Tibial artery (tissue), 4 donors: Measurements from ENCODE around the gene RNU7-1.
A peak's percentile ranks its signal among the peaks of the same experiment; 100 is the strongest.

Experiments used
- DNase-seq, 2 donors: peaks; one replicate each; pipeline ENCODE4 v3.0.0-alpha.2; 2019
- H3K27ac ChIP-seq, 2 donors: fragments of 200-600 bp; sonication (generic) in 1 of 2; 1 replicate in 1 of 2; 2 replicates in 1 of 2; pipeline ENCODE4 v1.5.1; 2018 to 2019; ENCODE audit warnings: mild to moderate bottlenecking in 1 of 2
- H3K27me3 ChIP-seq, 2 donors: fragments of 200-600 bp; sonication (generic) in 1 of 2; one replicate each; pipeline versions ENCODE4 v1.5.1 to v1.6.0; 2016 to 2019
- H3K36me3 ChIP-seq, 3 donors: fragments of 200-600 bp; sonication (generic) in 2 of 3; one replicate each; pipeline ENCODE4 v1.5.1; 2016 to 2019; ENCODE audit warnings: mild to moderate bottlenecking in 2 of 3
- H3K4me1 ChIP-seq, 4 donors: fragments of 200-600 bp; sonication (generic) in 2 of 4; 1 replicate in 3 of 4; 2 replicates in 1 of 4; pipeline ENCODE4 v1.5.1; 2016 to 2019
- H3K4me3 ChIP-seq, 2 donors: fragments of 200-600 bp; sonication (generic) in 1 of 2; 1 replicate in 1 of 2; 2 replicates in 1 of 2; pipeline ENCODE4 v1.5.1; 2018 to 2019; ENCODE audit warnings: mild to moderate bottlenecking in 2 of 2
- H3K9me3 ChIP-seq, 3 donors: fragments of 200-600 bp; sonication (generic) in 1 of 3; one replicate each; pipeline ENCODE4 v1.5.1; 2016 to 2019
- intact Hi-C: fragments of 100-400 bp; cut with DNase I; formaldehyde crosslinking; loops from one replicate; pipeline ENCODE4 v1.15.0; 2023; ENCODE audit warnings: low total_unique reads
- TF ChIP-seq, protein P1 (sequence below), 2 experiments: fragments of 200-600 bp in 1 of 2; fragments of 450-650 bp in 1 of 2; IDR thresholded peaks; one replicate each; pipeline ENCODE4 v1.5.1; 2017 to 2019; ENCODE audit warnings: antibody characterized with exemption in 2 of 2, mild to moderate bottlenecking in 1 of 2, moderate library complexity in 1 of 2

RNU7-1 gene

GRCh38 chr12:6915789-6916285 is 27.8 kb upstream of the RNU7-1 start:
- TF ChIP-seq, protein P1, sequence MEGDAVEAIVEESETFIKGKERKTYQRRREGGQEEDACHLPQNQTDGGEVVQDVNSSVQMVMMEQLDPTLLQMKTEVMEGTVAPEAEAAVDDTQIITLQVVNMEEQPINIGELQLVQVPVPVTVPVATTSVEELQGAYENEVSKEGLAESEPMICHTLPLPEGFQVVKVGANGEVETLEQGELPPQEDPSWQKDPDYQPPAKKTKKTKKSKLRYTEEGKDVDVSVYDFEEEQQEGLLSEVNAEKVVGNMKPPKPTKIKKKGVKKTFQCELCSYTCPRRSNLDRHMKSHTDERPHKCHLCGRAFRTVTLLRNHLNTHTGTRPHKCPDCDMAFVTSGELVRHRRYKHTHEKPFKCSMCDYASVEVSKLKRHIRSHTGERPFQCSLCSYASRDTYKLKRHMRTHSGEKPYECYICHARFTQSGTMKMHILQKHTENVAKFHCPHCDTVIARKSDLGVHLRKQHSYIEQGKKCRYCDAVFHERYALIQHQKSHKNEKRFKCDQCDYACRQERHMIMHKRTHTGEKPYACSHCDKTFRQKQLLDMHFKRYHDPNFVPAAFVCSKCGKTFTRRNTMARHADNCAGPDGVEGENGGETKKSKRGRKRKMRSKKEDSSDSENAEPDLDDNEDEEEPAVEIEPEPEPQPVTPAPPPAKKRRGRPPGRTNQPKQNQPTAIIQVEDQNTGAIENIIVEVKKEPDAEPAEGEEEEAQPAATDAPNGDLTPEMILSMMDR (IDR thresholded peaks at IDR 0.05) = no peak
- no peak for DNase-seq
- Histone ChIP-seq H3K27ac (peak overlapping the region; percentile 96 to 97), H3K4me3 (peak overlapping the region; percentile 68 to 72), H3K9me3 (no peaks in the 10 kb centered on the region), H3K4me1 (peaks cover 0 to 19% (median 16%) of the 10 kb centered on the region in 4 donors), H3K36me3 (peaks cover 0 to 44% (median 15%) of the 10 kb centered on the region in 3 donors), H3K27me3 (no peaks in the 10 kb centered on the region)
- intact Hi-C loops = no loop called here

DNA sequence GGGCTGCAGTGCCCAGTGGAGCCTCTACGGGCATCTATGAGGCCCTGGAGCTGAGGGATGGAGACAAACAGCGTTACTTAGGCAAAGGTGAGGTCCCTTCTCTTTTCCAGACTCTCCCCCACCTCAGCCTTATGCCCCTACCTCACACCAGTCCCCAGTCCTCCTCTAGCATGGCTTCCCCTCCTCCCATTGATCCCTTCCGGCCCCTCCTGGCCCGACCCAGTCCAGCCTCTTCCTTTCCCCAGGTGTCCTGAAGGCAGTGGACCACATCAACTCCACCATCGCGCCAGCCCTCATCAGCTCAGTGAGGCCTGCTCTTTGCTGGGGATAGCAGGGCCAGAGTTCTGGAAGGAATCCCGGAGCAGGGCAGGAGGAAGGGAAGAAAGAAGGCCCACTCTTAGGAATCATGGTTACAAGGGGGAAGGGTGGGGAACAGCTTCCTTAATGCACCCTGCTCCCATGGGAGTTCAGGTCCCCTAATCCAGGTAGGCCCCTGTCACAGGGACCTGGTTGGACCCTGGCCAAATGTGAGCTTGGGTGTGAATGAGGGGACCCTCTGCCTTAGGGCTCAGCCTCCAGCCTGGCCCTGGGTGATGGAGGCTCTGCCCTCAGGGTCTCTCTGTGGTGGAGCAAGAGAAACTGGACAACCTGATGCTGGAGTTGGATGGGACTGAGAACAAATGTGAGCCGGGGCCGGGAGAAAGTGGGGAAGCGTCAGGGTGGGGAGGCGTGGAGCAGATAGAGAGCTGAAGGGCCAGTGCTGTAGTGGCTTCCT is 27.0 kb upstream of the RNU7-1 start:
- intact Hi-C loops = no loop called here
- H3K4me3 ChIP-seq = no peak overlapping the region
- peaks cover 0 to 19% (median 16%) of the 10 kb centered on the region in 4 donors for H3K4me1 ChIP-seq
- no peaks in the 10 kb centered on the region for H3K9me3 ChIP-seq
- peak in 1 of 2 donors; percentile 67 for DNase-seq
- H3K27me3 ChIP-seq = no peaks in the 10 kb centered on the region
- TF ChIP-seq, protein P1 (IDR thresholded peaks at IDR 0.05) = no peak
- peak overlapping the region; percentile 22 to 96 for H3K27ac ChIP-seq
- H3K36me3 ChIP-seq = peaks cover 0 to 51% (median 21%) of the 10 kb centered on the region in 3 donors

GRCh38 chr12:6917491-6918231 is 26.0 kb upstream of the RNU7-1 start:
- Histone ChIP-seq H3K9me3 (no peaks in the 10 kb centered on the region), H3K27ac (no peak overlapping the region), H3K4me3 (no peak overlapping the region), H3K4me1 (peaks cover 0 to 19% (median 16%) of the 10 kb centered on the region in 4 donors), H3K27me3 (no peaks in the 10 kb centered on the region), H3K36me3 (peaks cover 0 to 61% (median 30%) of the 10 kb centered on the region in 3 donors)
- intact Hi-C loops = no loop called here
- DNase-seq = peak in 1 of 2 donors; percentile 51
- TF ChIP-seq, protein P1 (IDR thresholded peaks at IDR 0.05) = no peak

GRCh38 chr12:6919588-6919987 is 24.0 kb upstream of the RNU7-1 start:
- Histone ChIP-seq H3K36me3 (peaks cover 0 to 74% (median 30%) of the 10 kb centered on the region in 3 donors), H3K27me3 (no peaks in the 10 kb centered on the region), H3K4me3 (no peak overlapping the region), H3K27ac (no peak overlapping the region), H3K4me1 (peaks cover 0 to 22% (median 17%) of the 10 kb centered on the region in 4 donors), H3K9me3 (no peaks in the 10 kb centered on the region)
- intact Hi-C loops = no loop called here
- TF ChIP-seq, protein P1 (IDR thresholded peaks at IDR 0.05) = no peak
- DNase-seq = peak in 1 of 2 donors; percentile 63

DNA sequence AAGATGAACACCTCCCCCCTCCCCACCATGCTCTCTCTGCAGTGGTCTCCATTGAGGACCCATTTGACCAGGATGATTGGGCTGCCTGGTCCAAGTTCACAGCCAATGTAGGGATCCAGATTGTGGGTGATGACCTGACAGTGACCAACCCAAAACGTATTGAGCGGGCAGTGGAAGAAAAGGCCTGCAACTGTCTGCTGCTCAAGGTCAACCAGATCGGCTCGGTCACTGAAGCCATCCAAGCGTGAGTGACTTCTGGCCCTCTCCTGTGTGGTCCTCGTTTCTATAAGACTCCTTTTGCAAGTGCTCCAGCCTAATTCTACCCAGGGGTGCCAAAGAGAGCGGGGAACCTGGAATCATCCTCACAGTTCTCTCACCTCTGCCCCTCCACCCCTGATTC is 22.1 kb upstream of the RNU7-1 start:
- intact Hi-C loops = no loop called here
- peaks cover 7 to 28% (median 23%) of the 10 kb centered on the region in 4 donors for H3K4me1 ChIP-seq
- H3K27ac ChIP-seq = no peak overlapping the region
- H3K36me3 ChIP-seq = peaks cover 0 to 68% (median 28%) of the 10 kb centered on the region in 3 donors
- H3K27me3 ChIP-seq = no peaks in the 10 kb centered on the region
- no peak overlapping the region for H3K4me3 ChIP-seq
- H3K9me3 ChIP-seq = no peaks in the 10 kb centered on the region
- DNase-seq = peak in 1 of 2 donors; percentile 51
- TF ChIP-seq, protein P1 (IDR thresholded peaks at IDR 0.05) = no peak
